Non-pigmented ciliary epithelial cell (primary cell): ENCODE data around the gene NHERF2.

ENCODE experiments used
- DNase-seq: peaks from one replicate; pipeline ENCODE4 v3.0.0-alpha.2; 2010; ENCODE audit warnings: low read depth

Gene NHERF2

DNA sequence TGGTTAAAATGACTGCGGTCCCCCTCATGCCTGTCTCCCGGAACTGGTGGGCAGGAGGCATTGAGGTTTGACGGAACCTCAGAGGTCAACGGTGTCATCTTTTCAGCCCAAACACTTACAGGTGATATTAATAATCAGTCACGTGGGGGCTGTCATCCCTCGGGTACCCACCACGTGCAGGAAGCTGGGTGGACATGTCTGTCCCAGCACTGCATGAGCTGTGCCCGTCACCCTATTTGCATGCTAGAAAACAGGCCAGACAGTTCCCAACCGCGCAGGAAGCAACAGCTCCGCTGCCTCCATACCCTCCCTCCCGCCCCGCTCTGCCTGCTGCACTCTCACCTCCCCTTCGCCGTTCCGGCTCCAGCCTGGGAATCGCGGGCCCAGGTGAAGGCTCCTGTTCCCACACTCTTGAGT, 35.6 kb upstream of the NHERF2 start:
- no peak for DNase-seq

GRCh38 chr16:1991588-1991947, 35.1 kb upstream of the NHERF2 start:
- no peak for DNase-seq

DNA sequence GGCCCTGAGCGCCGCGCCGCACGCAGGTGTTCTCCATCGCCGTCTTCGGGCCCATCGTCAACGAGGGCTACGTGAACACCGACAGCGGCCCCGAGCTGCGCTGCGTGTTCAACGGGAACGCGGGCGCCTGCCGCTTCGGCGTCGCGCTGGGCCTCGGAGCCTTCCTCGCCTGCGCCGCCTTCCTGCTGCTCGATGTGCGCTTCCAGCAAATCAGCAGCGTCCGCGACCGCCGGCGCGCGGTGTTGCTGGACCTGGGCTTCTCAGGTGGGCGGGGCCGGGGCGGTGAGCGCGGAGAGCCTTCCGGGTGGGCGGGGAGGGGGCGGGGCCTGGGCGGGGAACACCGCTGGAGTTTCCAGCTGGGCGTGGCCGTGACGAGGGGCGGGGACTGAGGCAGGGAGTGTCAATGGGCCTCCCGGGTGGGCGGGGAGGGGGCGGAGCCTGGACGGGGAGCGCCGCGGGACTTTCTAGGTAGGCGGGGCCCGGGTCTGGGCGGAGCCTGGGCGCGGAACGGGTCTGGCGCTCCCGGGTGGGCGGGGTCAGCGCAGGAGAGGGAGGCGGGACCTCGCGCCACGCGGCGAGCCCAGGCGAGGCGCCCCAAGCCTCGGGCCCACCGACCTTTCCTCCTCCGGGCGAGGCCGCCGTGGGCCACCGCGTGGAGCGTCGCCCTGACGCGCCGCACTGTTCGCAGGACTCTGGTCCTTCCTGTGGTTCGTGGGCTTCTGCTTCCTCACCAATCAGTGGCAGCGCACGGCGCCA, 34.6 kb upstream of the NHERF2 start:
- no peak for DNase-seq

DNA sequence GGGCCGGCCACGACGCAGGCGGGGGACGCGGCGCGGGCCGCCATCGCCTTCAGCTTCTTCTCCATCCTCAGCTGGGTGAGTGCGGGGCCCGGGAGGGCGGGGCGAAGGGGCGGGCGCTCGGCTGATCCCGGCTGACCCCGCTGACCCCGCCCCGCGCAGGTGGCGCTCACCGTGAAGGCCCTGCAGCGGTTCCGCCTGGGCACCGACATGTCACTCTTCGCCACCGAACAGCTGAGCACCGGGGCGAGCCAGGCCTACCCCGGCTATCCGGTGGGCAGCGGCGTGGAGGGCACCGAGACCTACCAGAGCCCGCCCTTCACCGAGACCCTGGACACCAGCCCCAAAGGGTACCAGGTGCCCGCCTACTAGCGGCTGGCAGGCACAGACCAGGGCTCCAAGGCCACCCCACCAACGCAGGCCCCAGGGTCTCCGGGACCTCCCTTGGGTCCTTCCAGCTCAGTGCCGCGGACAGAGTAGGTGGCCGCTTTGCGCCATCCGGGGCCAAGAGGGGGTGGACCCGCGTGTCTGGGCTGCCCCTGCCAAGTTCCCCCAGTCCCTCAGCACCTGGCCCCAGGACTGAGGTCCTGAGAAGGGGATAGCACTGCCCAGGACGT, 33.9 kb upstream of the NHERF2 start:
- no peak for DNase-seq

DNA sequence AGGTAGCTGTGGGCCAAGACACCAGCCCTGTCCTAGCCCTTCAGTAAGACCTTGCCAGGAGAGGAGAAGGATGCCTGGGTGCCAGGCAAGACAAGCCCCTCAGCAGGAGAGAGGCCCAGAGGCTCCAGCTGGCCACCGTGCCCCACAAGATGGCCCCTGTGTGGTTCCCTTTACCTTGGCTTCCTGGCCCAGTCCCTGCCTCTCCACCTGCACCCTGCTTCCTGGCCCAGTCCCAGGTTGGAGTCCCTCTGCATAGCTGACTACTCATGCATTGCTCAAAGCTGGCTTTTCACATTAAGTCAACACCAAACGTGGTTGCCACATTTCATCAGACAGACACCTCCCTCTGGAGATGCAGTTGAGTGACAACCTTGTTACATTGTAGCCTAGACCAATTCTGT, 33.0 kb upstream of the NHERF2 start:
- no peak for DNase-seq

- no peak for DNase-seq
Measured at GRCh38 chr16:1997494-1998359, 29.0 kb upstream of the NHERF2 start.

- no peak for DNase-seq
Measured at GRCh38 chr16:1998360-1998835, 28.3 kb upstream of the NHERF2 start.

GRCh38 chr16:1998852-1999801, 27.6 kb upstream of the NHERF2 start:
- DNase-seq = no peak

- DNase-seq = no peak
Measured at GRCh38 chr16:1999866-2000514, 26.7 kb upstream of the NHERF2 start.

DNA sequence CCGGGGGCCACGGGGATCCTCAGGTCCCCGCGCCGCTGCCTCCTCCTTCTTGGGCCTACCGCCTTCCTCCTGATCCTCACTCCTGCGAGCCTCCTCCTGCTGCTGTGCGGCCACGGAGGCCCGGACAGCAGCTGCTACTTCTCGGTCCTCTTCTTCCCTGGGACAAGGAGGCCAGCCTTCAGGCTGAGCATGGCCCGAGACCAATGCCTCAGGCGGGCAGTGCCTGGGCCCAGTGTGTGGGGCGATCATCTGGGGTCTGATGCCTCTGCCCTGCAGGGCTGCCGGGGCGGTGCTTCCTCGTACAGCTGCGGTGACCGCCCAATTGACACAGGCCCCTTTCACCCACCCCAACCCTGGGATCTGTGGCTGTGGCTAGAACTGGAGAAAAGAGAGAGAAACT, 25.7 kb upstream of the NHERF2 start:
- no peak for DNase-seq

DNA sequence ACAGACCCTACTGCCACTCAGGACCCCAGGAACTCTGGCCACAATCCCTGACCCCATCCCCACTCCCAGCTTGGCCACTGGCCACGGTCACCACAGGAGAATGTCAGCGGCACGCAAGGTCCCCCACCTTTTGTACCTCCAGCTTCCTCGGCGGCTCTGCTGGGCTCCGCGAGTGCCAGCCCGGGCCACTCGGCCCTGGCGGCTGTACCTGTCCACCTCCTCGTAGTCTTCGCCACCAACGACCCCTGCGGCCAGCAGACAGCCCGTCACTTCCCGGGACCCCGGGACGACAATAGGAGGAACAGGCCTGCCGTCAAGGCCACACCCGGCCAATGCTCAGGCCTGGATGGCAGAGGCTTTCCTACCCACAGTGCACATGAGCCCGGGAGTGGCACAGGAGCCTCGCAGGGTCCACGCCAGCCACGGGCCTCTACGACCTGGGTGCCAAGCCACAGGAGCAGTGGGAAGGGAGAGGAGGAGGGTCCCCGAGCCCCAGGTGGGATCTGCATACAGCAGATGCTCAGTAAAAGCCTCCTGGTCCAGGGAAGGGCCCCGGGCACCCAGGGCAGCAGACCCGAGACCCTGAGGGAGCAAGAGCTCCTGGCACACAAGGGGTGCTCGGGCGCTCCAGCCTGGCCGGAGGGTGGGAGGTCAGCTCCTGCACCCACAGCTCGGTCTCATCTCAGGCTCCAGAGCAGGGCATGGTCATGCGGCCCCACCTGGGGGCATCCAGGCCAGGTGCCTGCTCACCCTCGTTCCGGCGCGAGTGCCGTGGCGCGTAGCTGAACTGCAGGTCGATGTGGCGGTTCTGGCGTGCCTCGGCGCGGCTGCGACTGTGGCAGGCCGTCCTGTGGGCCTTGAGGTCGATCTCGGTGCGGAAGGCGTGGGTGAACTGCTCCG, 25.0 kb upstream of the NHERF2 start:
- DNase-seq = no peak

- DNase-seq = no peak
Measured at GRCh38 chr16:2002406-2003230, 24.1 kb upstream of the NHERF2 start.

GRCh38 chr16:2003231-2003826, 23.4 kb upstream of the NHERF2 start:
- no peak for DNase-seq

DNA sequence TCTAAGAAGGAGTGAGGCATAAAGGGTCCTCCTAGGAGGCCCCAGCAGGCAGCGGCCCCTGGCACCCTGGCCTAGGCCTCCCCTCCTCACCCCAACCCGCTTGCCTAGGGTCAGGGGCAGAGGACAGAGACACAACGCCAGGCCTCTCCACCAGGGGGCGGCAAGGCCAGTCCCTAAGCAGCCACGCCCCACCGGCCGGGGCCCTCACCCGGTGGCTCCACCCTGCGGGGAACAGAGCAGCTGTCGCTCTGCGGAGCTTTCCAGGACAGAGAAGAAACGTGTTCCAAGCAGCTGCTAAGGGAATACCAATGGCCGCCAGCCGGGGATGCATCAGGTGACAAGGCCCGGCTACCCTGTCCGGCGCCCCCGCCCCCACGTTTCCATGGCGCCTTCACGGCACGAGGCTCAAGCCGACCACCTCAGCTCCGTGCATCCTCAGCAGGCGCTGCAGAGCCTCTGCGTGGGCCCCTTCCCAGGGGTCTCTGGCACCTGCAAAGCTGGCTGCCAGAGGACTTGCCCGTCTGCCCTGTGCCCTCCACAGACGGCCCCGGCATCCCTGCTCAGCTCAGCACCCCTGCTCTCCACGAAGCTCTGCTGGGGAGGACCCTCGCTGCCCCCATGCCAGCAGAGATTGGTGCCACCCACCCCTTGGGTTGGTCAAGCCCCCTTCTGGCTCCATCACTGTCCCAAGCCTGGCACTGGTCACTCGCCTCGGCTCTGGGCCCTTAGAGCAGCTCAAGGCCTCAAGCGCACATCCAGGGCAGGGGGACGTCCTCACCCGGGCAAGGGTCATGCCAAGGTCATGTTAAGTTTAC, 22.7 kb upstream of the NHERF2 start:
- DNase-seq = no peak

- no peak for DNase-seq
Measured at GRCh38 chr16:2004795-2005517, 21.7 kb upstream of the NHERF2 start.

DNA sequence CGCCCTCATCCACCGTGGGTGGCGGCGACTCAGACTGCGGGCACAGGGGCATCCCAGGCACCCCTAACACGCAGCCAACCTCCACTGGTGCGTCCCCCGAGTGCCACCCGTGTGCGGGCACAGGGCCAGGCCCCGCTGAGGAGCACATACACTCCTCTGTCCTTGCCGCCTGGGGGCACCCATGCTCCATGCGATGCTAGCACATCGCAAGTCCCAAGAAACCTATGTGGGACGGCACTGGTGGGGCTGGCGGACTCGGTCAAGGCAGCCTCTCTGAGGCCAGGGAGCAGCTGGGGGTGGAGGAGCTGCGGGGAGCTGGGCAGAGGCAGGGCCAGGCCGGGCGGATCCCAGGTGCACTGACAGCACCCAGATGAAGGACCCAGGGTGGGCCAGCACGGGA, 21.1 kb upstream of the NHERF2 start:
- DNase-seq = no peak

GRCh38 chr16:2006317-2006716, 20.4 kb upstream of the NHERF2 start:
- no peak for DNase-seq
